Muscle of leg (tissue), 11 donors: ENCODE measurements around the gene MAS1. TPM values are rescaled to one million over a fixed set of nuclear protein-coding genes. Genes with fewer than 3 reads are reported as not detected.
"Not testable (repeated sequence)": the region's sequence is repeated elsewhere in the genome, so short reads cannot be mapped to it uniquely, and the experiment has no call there.

Experiments used
- DNase-seq: peaks from one replicate; pipeline ENCODE4 v3.0.0; 2013
- H3K27ac ChIP-seq: one replicate; pipeline ENCODE4 v1.5.1; 2013; ENCODE audit warnings: mild to moderate bottlenecking, low read length, control low read depth
- H3K27me3 ChIP-seq: one replicate; pipeline ENCODE4 v1.6.1; 2013; ENCODE audit warnings: low read length; ENCODE audit not compliant: control insufficient read depth, insufficient read depth
- H3K36me3 ChIP-seq: one replicate; pipeline ENCODE4 v1.6.1; 2013; ENCODE audit warnings: low read length; ENCODE audit not compliant: control insufficient read depth, insufficient read depth
- H3K4me1 ChIP-seq: one replicate; pipeline ENCODE4 v1.6.1; 2013; ENCODE audit warnings: low read length; ENCODE audit not compliant: control insufficient read depth, insufficient read depth
- H3K4me3 ChIP-seq: one replicate; pipeline ENCODE4 v1.5.1; 2013; ENCODE audit warnings: low read length, control low read depth
- H3K9me3 ChIP-seq: replicated peaks from 2 replicates; pipeline ENCODE4 v1.6.1; 2013; ENCODE audit warnings: low read depth, low read length; ENCODE audit not compliant: control insufficient read depth
- WGBS: methylation state at CpG from one replicate; pipeline ENCODE4 v1.1.5; 2013; ENCODE audit warnings: missing lambda C conversion rate; ENCODE audit not compliant: insufficient coverage; 5-methylcytosine and 5-hydroxymethylcytosine counted together
- polyA plus RNA-seq, 8 donors: library from polyadenylated mRNA; unstranded; fragments of 120-200 nt; gene quantifications; one replicate each; pipeline versions ENCODE4 v1.2.1 to v1.2.3, GENCODE V29; 2013; ENCODE audit warnings: inconsistent platforms in 1 of 8, low replicate concordance in 1 of 8; ENCODE audit not compliant: insufficient read length in 8 of 8, insufficient read depth in 1 of 8
- total RNA-seq: library from RNA; stranded (reverse); fragments of 120-200 nt; gene quantifications from one replicate; pipeline ENCODE4 v1.2.4, GENCODE V29; 2013

Gene MAS1
- total and polyA plus RNA-seq, 9 donors, result 0.09 to 0.87 (median 0.43) TPM

- H3K27me3 ChIP-seq, result peaks cover 19% of the 10 kb centered on the region
- peaks cover 2% of the 10 kb centered on the region for H3K9me3 ChIP-seq
- WGBS, result 82% methylated on average over 2 of the region's 6 CpGs
These were observed 23.2 kb downstream of the MAS1 start for GRCh38 chr6:159913862-159914564.

GRCh38 chr6:159914565-159914923, 23.8 kb downstream of the MAS1 start:
- no peak overlapping the region for H3K27ac ChIP-seq
- DNase-seq, result no peak
- WGBS, result 75% methylated on average over 2 of the region's 3 CpGs
- no peak overlapping the region for H3K4me3 ChIP-seq
- H3K9me3 ChIP-seq, result peaks cover 2% of the 10 kb centered on the region
- no peaks in the 10 kb centered on the region for H3K36me3 ChIP-seq
- peaks cover 7% of the 10 kb centered on the region for H3K4me1 ChIP-seq
- H3K27me3 ChIP-seq, result peaks cover 15% of the 10 kb centered on the region

More at GRCh38 chr6:159913862-159914564, 23.2 kb downstream of the MAS1 start:
- H3K36me3 ChIP-seq, result no peaks in the 10 kb centered on the region
- H3K4me3 ChIP-seq, result no peak overlapping the region
- DNase-seq, result no peak
- H3K27ac ChIP-seq, result no peak overlapping the region
- peaks cover 7% of the 10 kb centered on the region for H3K4me1 ChIP-seq

- H3K4me1 ChIP-seq, result peaks cover 7% of the 10 kb centered on the region
- no peak overlapping the region for H3K4me3 ChIP-seq
- 39% methylated on average over 2 of the region's 2 CpGs for WGBS
- H3K27me3 ChIP-seq, result peaks cover 11% of the 10 kb centered on the region
- H3K9me3 ChIP-seq, result peaks cover 2% of the 10 kb centered on the region
- H3K27ac ChIP-seq, result no peak overlapping the region
- H3K36me3 ChIP-seq, result no peaks in the 10 kb centered on the region
- DNase-seq, result no peak
These were observed 24.6 kb downstream of the MAS1 start for GRCh38 chr6:159915397-159915796.

GRCh38 chr6:159916237-159916636, 25.4 kb downstream of the MAS1 start:
- 83% methylated on average over 2 of the region's 4 CpGs for WGBS
- Histone ChIP-seq H3K9me3 (peaks cover 2% of the 10 kb centered on the region), H3K27ac (no peak overlapping the region), H3K4me3 (no peak overlapping the region), H3K27me3 (peaks cover 8% of the 10 kb centered on the region), H3K36me3 (no peaks in the 10 kb centered on the region), H3K4me1 (peaks cover 7% of the 10 kb centered on the region)
- DNase-seq, result no peak

- no peak for DNase-seq
- Histone ChIP-seq H3K27me3 (peaks cover 7% of the 10 kb centered on the region), H3K36me3 (no peaks in the 10 kb centered on the region), H3K27ac (no peak overlapping the region), H3K4me1 (peaks cover 7% of the 10 kb centered on the region), H3K9me3 (peaks cover 2% of the 10 kb centered on the region), H3K4me3 (no peak overlapping the region)
- 39% methylated on average over 6 of the region's 9 CpGs for WGBS
These were observed 26.0 kb downstream of the MAS1 start for GRCh38 chr6:159916752-159917151.

- WGBS, result 78% methylated on average over 5 of the region's 7 CpGs
- DNase-seq, result no peak
- Histone ChIP-seq H3K4me1 (peaks cover 7% of the 10 kb centered on the region), H3K9me3 (no peaks in the 10 kb centered on the region), H3K36me3 (no peaks in the 10 kb centered on the region), H3K4me3 (no peak overlapping the region), H3K27ac (no peak overlapping the region), H3K27me3 (peaks cover 5% of the 10 kb centered on the region)
These were observed 28.3 kb downstream of the MAS1 start for GRCh38 chr6:159919011-159919511.

- H3K4me1 ChIP-seq, result peaks cover 7% of the 10 kb centered on the region
- H3K4me3 ChIP-seq, result no peak overlapping the region
- no peaks in the 10 kb centered on the region for H3K36me3 ChIP-seq
- no peak for DNase-seq
- H3K9me3 ChIP-seq, result no peaks in the 10 kb centered on the region
- peaks cover 3% of the 10 kb centered on the region for H3K27me3 ChIP-seq
- 92% methylated on average over 2 of the region's 6 CpGs for WGBS
- no peak overlapping the region for H3K27ac ChIP-seq
These were observed 29.0 kb downstream of the MAS1 start for GRCh38 chr6:159919800-159920199.

- H3K36me3 ChIP-seq, DNase-seq: not testable (repeated sequence)
- WGBS, result 57% methylated on average over 1 of the region's 2 CpGs
These were observed 33.4 kb downstream of the MAS1 start for GRCh38 chr6:159924150-159924549.

GRCh38 chr6:159926542-159927203, 35.9 kb downstream of the MAS1 start:
- 87% methylated on average over 5 of the region's 5 CpGs for WGBS
- DNase-seq, result no peak

More at GRCh38 chr6:159924150-159924549, 33.4 kb downstream of the MAS1 start:
- not testable (repeated sequence) for H3K27ac ChIP-seq, H3K27me3 ChIP-seq, H3K4me3 ChIP-seq, H3K9me3 ChIP-seq, H3K4me1 ChIP-seq

GRCh38 chr6:159929819-159930218, 39.0 kb downstream of the MAS1 start:
- peak; percentile 36 for DNase-seq

More at GRCh38 chr6:159926542-159927203, 35.9 kb downstream of the MAS1 start:
- no peaks in the 10 kb centered on the region for H3K36me3 ChIP-seq
- no peak overlapping the region for H3K4me3 ChIP-seq
- H3K27ac ChIP-seq, result no peak overlapping the region
- no peaks in the 10 kb centered on the region for H3K27me3 ChIP-seq
- peaks cover 13% of the 10 kb centered on the region for H3K4me1 ChIP-seq
- H3K9me3 ChIP-seq, result no peaks in the 10 kb centered on the region

More at GRCh38 chr6:159929819-159930218, 39.0 kb downstream of the MAS1 start:
- Histone ChIP-seq H3K27me3 (no peaks in the 10 kb centered on the region), H3K4me3 (no peak overlapping the region), H3K36me3 (no peaks in the 10 kb centered on the region), H3K27ac (peak overlapping the region; percentile 16), H3K4me1 (peaks cover 22% of the 10 kb centered on the region), H3K9me3 (no peaks in the 10 kb centered on the region)
- WGBS, result 0% methylated on average over 1 of the region's 8 CpGs
